GM21825 (cell line): ENCODE measurements around the gene AJM1.
"Not testable (repeated sequence)": the region's sequence is repeated elsewhere in the genome, so short reads cannot be mapped to it uniquely, and the experiment has no call there.

Experiments used
- ATAC-seq: cut with Tn5 transposase; IDR thresholded peaks from one replicate; pipeline ENCODE4 v1.9.1; 2021; ENCODE audit warnings: mild to moderate bottlenecking, moderate library complexity; ENCODE audit not compliant: unreplicated experiment

The AJM1 gene

GRCh38 chr9:136843159-136843800 lies 1.0 kb downstream of the AJM1 start:
- ATAC-seq, result not testable (repeated sequence)

DNA sequence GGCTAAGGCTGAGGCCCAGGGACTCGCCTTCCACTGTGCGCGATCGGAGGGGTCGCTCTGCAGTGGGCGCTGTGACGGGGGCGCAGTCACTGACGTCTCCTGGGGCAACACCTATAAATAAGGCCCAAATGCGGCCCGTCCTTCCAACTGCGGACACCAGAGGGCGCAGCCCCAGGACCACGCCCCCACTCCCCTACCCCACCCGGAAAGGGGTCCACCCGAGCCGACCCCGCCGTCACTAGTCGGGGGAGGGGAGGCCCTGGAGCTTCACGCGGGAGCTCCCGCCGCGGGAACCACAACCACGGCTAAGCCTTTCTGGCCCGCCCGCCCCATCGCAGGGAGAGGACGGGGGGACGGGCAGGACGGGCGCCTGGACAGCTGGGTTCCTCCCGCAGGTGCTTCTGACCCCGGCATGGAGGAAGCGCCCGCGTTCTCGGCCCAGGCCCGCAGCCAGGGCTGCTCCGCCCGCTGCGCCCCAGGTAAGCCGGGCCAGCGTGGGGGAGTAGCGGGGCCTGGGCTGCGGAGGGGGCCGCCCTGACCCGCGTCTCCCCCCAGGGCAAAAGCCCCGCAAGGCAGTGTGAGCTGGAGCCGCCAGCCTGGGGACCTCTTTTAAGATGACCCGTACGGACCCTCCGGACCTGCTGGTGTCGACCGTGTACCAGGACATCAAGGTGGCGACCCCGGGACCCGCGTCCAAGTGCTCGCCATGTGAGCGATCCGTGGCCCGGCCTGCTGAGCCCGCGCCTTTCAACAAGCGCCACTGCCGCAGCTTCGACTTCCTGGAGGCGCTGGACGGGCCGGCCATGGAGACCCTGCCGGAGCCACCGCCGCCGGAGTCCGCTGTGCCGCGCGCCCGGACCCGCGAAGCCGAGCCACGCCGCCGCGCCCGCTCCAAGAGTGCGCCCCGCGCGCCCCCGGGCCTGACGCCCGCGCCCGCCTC lies 1.8 kb downstream of the AJM1 start:
- not testable (repeated sequence) for ATAC-seq

GRCh38 chr9:136844761-136845464 lies 2.6 kb downstream of the AJM1 start:
- ATAC-seq, result no peak

DNA sequence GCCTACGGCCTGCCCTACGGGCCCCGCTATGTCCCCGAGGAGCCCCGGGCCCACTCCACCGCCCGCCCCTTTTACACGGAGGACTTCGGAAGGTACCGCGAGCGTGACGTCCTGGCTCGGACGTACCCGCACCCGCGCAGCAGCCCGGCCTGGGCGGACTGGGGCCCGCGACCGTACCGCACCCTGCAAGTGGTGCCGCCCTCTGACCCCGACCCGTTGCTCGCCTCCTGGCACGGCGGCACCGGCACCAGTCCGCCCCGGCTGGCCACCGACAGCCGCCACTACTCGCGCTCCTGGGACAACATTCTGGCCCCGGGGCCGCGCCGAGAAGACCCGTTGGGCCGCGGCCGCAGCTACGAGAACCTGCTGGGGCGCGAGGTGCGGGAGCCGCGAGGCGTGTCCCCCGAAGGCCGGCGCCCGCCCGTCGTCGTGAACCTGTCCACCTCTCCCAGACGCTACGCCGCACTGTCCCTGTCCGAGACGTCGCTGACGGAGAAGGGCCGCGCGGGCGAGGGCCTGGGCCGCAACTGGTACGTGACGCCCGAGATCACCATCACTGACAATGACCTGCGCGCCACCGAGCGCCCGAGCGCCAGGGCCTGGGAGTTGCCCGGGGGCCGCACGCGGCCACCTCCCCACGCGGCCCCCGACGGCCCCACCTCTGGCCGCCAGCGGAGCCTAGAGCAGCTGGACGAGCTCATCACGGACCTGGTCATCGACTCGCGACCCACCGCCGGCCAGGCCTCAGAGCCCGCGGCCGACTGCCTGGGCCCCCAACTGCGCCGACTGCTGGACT lies 3.4 kb downstream of the AJM1 start:
- no peak for ATAC-seq

- no peak for ATAC-seq
Observed at GRCh38 chr9:136846376-136847087, 4.3 kb downstream of the AJM1 start.

- ATAC-seq, result no peak
Observed at GRCh38 chr9:136847088-136847825, 5.0 kb downstream of the AJM1 start.

- ATAC-seq, result no peak
Observed at GRCh38 chr9:136847826-136848392, 5.6 kb downstream of the AJM1 start.

GRCh38 chr9:136848393-136849037 lies 6.2 kb downstream of the AJM1 start:
- no peak for ATAC-seq

DNA sequence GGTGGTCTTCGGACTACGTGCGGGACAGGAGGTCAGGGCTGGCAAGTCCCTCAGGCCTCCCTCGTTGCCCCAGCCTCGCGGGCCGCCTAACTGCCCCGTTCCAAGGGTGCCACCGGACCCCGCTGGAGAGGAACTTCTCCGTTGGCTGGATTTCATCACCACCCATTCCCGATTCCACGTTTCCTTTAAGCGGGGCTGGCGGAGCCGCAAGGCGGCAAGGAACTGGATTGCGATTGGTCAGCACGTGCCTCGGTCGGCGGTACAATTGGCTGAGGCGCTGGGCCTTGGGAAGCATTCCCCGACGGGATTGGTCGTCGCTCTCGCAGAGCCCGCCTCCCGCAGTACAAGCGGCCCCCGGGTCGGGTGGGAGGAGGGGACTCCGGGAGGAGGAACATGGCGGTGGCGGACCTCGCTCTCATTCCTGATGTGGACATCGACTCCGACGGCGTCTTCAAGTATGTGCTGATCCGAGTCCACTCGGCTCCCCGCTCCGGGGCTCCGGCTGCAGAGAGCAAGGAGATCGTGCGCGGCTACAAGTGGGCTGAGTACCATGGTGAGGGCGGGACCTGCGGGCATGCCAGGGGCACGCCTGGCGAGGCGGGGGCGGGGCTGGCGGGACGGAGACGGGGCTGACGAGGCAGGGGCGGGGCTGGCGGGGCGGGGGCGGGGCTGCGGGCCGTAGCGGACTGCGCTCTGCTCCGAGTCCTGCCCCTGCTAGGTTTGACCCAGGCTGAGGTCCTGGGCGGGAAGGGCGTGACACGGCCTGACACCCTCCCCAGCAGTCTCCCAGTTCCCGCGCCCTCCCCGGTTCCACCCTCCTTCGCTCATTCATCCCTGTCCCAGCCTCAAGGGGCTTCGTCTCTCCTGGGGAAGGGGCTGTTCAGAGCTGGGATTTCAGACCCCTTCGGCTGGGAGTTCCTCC lies 7.0 kb downstream of the AJM1 start, which contains the start of gene PHPT1:
Gene PHPT1 (plus strand): TSS at position 372 of the 922 bp plus-strand sequence. CDS start 22 bp downstream, at position 394.
- peak; percentile 73 for ATAC-seq

DNA sequence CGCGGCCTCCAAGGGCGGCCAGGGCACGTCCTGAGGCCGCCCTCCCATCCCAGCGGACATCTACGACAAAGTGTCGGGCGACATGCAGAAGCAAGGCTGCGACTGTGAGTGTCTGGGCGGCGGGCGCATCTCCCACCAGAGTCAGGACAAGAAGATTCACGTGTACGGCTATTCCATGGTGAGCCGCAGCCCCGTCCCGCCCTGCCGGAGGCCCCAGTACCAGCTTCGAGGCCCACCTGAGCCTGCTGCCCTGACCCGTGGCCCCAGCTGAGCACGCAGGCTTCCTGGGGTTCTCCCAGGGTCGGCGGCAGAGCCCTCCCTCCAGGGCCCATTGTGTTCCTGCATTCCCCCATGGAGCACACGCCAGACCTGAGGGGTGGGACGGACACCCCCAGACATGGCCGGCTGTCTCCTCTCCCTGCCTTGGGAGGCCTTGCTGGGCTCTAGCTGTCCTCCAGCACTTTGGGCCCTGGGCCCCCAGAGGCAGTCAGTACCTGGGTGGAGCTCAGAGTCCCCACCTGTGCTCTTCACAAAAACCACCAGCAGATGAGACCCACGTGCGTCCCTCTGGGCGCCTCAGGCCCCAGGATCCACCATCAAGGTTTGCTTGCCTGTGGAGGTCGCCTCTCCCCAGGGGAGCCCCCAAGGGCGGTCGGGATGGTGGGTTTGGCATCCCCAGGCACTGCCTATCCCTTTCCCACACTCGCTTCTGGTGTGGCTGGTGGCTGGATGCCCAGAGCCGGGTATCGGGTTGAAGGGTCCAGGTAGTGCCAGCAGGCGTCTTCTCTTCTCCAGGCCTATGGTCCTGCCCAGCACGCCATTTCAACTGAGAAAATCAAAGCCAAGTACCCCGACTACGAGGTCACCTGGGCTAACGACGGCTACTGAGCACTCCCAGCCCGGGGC lies 7.9 kb downstream of the AJM1 start:
- no peak for ATAC-seq

DNA sequence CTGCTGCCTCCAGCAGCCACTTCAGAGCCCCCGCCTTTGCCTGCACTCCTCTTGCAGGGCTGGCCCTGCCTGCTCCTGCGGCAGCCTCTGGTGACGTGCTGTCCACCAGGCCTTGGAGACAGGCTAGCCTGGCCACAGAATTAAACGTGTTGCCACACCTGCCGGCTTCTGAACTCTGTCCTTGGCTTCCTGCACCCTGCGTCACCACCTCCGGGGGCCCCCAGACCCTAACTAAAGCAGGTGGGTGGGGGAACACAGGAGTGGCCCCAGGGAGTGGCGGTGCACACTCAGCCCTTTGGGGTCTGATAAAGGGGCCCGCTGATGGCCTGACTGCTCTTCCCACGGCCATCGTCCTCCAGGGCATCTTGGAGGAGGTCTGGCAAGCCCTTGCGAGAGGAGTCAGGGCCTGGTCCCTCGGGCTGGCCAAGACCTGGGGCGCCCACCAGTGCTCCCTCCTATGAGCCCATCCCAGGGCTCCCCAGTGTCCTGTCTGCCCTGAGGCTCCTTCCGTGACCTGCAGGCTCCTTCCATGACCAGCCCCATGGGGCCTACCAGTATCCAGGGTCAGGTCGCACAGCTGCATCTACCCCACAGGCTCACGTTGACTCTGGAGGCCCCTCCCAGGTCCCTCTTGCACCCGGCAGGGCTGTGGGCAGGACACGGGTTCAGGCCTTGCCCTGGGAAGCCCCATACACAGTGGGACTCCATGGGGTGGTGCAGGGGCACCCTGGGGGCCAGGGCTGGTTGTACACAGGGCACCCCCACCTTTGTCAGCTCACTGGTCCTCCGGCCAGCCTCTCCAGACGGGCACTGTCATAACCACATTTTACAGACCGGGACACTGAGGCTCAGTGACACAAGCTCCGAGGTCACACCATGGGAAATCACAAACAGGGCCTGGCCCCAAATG lies 8.8 kb downstream of the AJM1 start:
- ATAC-seq, result no peak

GRCh38 chr9:136851941-136852663 lies 9.8 kb downstream of the AJM1 start, which contains the start of gene MAMDC4:
Gene MAMDC4, plus strand, starts transcription at chr9:136852346. Its CDS starts 71 bp downstream, at chr9:136852417.
- ATAC-seq, result no peak

- no peak for ATAC-seq
Observed at GRCh38 chr9:136852664-136853595, 10.7 kb downstream of the AJM1 start.
